ENCODE data around the gene RAB40AL. TPM values are rescaled to one million over a fixed set of nuclear protein-coding genes. Genes with fewer than 3 reads are reported as not detected.
"Not testable (repeated sequence)": the region's sequence is repeated elsewhere in the genome, so short reads cannot be mapped to it uniquely, and the experiment has no call there.

Gene RAB40AL
- total RNA-seq, 1 donor = 0.99 TPM

- no peak for DNase-seq (ENCODE audit: low read depth)
- no peak for TF ChIP-seq CTCF (IDR thresholded peaks at IDR 0.05; ENCODE audit: insufficient read depth, low read length)
- no peak overlapping the region for H3K4me3 ChIP-seq (ENCODE audit: low read depth, low read length)
Measured at GRCh38 chrX:102964940-102965339, 27.9 kb downstream of the RAB40AL start.

DNA sequence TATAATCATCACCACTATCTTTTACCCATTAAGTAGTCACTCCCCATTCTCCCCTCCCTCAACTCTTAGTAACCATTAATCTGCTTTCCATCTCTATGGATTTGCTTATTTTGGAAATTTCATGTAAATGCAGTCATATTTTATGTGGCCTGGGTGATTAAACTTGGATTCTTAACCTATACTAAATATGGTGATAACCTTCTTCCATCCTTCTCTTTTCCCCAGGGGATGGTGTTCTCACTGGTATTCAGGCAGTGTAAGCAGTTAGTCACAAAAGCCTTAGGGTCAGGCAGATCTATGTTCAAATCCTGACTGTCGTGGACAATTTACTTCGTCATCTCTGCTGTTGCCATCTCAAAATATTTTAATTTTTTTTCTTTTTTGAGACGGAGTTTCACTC is 29.6 kb downstream of the RAB40AL start:
- no peak for TF ChIP-seq CTCF (IDR thresholded peaks at IDR 0.05; ENCODE audit: insufficient read depth, low read length)
- peak; percentile 25 for DNase-seq (ENCODE audit: low read depth)
- H3K4me3 ChIP-seq (ENCODE audit: low read depth, low read length) = no peak overlapping the region

DNA sequence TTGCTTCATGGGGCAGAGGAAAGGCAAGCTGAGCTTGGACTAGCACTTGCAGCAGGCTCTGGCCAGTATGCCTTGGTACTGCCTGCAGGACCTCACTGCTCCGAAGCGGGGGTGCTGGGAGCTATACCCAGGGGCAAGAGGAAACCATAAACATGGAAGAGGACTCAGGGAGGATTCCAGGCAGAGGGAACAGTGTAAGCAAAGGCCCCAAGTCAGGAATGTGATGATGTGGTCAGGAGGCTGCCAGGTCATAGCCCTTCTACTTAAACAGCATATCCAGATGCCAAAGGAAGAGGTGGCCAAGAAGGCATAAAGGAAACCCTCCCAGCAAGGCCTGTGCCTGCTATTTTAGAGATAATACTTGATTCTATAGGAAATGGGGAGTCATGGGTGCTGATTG is 31.1 kb downstream of the RAB40AL start:
- H3K4me3 ChIP-seq (ENCODE audit: low read depth, low read length) = no peak overlapping the region
- TF ChIP-seq CTCF (IDR thresholded peaks at IDR 0.05; ENCODE audit: insufficient read depth, low read length) = no peak
- no peak for DNase-seq (ENCODE audit: low read depth)

DNA sequence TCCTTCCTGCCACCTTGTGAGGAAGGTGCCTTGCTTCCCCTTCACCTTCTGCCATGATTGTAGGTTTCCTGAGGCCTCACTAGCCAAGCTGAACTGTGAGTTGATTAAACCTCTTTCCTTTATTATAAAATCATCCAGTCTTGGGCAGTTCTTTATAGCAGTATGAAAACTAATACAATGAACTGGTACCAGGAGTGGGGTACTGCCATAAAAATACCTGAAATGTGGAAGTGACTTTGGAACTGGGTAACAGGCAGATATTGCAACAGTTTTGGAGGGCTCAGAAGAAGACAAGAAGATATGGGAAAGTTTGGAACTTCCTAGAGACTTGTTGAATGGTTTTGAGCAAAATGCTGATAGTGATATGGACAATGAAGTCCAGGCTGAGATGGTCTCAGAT is 34.5 kb downstream of the RAB40AL start:
- not testable (repeated sequence) for DNase-seq (ENCODE audit: low read depth)

GRCh38 chrX:102975016-102975415 is 37.9 kb downstream of the RAB40AL start:
- no peak overlapping the region for H3K4me3 ChIP-seq (ENCODE audit: low read depth, low read length)
- no peak for DNase-seq (ENCODE audit: low read depth)
- TF ChIP-seq CTCF (IDR thresholded peaks at IDR 0.05; ENCODE audit: insufficient read depth, low read length) = no peak

More for the DNA sequence above, 34.5 kb downstream of the RAB40AL start:
- H3K4me3 ChIP-seq (ENCODE audit: low read depth, low read length) = not testable (repeated sequence)

GRCh38 chrX:102976286-102976685 is 39.2 kb downstream of the RAB40AL start:
- TF ChIP-seq CTCF (IDR thresholded peaks at IDR 0.05; ENCODE audit: insufficient read depth, low read length) = no peak
- DNase-seq (ENCODE audit: low read depth) = peak; percentile 50
- no peak overlapping the region for H3K4me3 ChIP-seq (ENCODE audit: low read depth, low read length)

- TF ChIP-seq CTCF (IDR thresholded peaks at IDR 0.05; ENCODE audit: insufficient read depth, low read length) = no peak
- no peak overlapping the region for H3K4me3 ChIP-seq (ENCODE audit: low read depth, low read length)
- DNase-seq (ENCODE audit: low read depth) = peak; percentile 72
Measured at GRCh38 chrX:102976793-102977495, 39.9 kb downstream of the RAB40AL start.
